ENCODE results near the gene CAMK2A. TPM values are rescaled to one million over a fixed set of nuclear protein-coding genes. Genes with fewer than 3 reads are reported as not detected.

The CAMK2A gene
- total RNA-seq, 2 experiments from 2014 or later, result not detected

DNA sequence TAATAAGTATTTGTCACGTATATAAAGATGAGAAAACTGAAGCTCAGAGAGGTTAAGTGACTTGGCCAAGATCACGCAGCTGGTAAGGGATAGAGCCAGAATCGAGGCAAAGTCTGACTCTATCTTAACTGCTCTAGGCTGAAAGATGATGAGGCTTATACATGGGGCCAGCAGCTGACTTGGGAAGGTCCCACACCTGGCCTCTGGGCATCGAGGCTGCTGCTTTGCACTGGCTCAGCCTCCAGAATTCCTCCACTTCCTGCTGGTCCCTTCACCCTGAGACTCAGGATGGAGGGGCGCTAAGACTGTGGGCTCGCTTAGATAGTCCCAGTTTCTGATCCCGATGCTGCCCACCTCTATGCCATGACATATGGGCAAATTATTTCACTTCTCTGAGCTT lies 35.2 kb downstream of the CAMK2A start:
- Histone ChIP-seq H3K79me2 (ENCODE audit: insufficient read depth, low read depth, low read length) (no peaks in the 10 kb centered on the region), H3K4me2 (ENCODE audit: low read length) (no peak overlapping the region), H3K4me3 (ENCODE audit: low read depth, low read length, poor library complexity, severe bottlenecking) (no peak overlapping the region), H4K20me1 (ENCODE audit: insufficient read depth, low read length) (no peaks in the 10 kb centered on the region), H2AFZ (ENCODE audit: low read length) (no peak overlapping the region), H3K4me1 (ENCODE audit: insufficient read depth, low read length, poor library complexity, severe bottlenecking) (no peaks in the 10 kb centered on the region), H3K36me3 (ENCODE audit: insufficient read depth, low read length) (no peaks in the 10 kb centered on the region), H3K9me2 (ENCODE audit: insufficient read depth, low read length) (no peaks in the 10 kb centered on the region), H3K9me3 (ENCODE audit: low read length) (no peaks in the 10 kb centered on the region), H3K27ac (ENCODE audit: low read depth, low read length, poor library complexity, severe bottlenecking) (no peak overlapping the region)
- POLR2A ChIA-PET, result no interaction called here
- TF ChIP-seq EZH2phosphoT487 (IDR thresholded peaks at IDR 0.05; ENCODE audit: borderline replicate concordance, low read depth, low read length) (no peak), CTCF (conservative IDR thresholded peaks at IDR 0.05; ENCODE audit: low read length) (no peak)
- intact Hi-C loops (cut with micrococcal nuclease; ENCODE audit: unreplicated experiment), result no loop called here
- CTCF ChIA-PET (ENCODE audit: unreplicated experiment), result no interaction called here
- BruUV-seq (replicated peaks), result no TSS peak
- DNase-seq (ENCODE audit: low spot score), result no peak

- no peaks in the 10 kb centered on the region for H3K9me2 ChIP-seq (ENCODE audit: insufficient read depth, low read length)
- intact Hi-C loops (cut with micrococcal nuclease; ENCODE audit: unreplicated experiment), result no loop called here
- H4K20me1 ChIP-seq (ENCODE audit: insufficient read depth, low read length), result no peaks in the 10 kb centered on the region
- H3K4me1 ChIP-seq (ENCODE audit: insufficient read depth, low read length, poor library complexity, severe bottlenecking), result no peaks in the 10 kb centered on the region
- no peaks in the 10 kb centered on the region for H3K79me2 ChIP-seq (ENCODE audit: insufficient read depth, low read depth, low read length)
- DNase-seq (ENCODE audit: low spot score), result no peak
- TF ChIP-seq CTCF (conservative IDR thresholded peaks at IDR 0.05; ENCODE audit: low read length) (no peak), EZH2phosphoT487 (IDR thresholded peaks at IDR 0.05; ENCODE audit: borderline replicate concordance, low read depth, low read length) (no peak)
- CTCF ChIA-PET (ENCODE audit: unreplicated experiment), result no interaction called here
- POLR2A ChIA-PET, result no interaction called here
- BruUV-seq (replicated peaks), result no TSS peak
- H3K36me3 ChIP-seq (ENCODE audit: insufficient read depth, low read length), result no peaks in the 10 kb centered on the region
- H3K4me3 ChIP-seq (ENCODE audit: low read depth, low read length, poor library complexity, severe bottlenecking), result no peak overlapping the region
- H3K27ac ChIP-seq (ENCODE audit: low read depth, low read length, poor library complexity, severe bottlenecking), result no peak overlapping the region
- H3K9me3 ChIP-seq (ENCODE audit: low read length), result no peaks in the 10 kb centered on the region
- H3K4me2 ChIP-seq (ENCODE audit: low read length), result no peak overlapping the region
- no peak overlapping the region for H2AFZ ChIP-seq (ENCODE audit: low read length)
These were observed 36.0 kb downstream of the CAMK2A start for GRCh38 chr5:150253416-150254208.

- CTCF ChIA-PET (ENCODE audit: unreplicated experiment), result no interaction called here
- POLR2A ChIA-PET, result no interaction called here
- BruUV-seq (replicated peaks), result no TSS peak
These were observed 37.1 kb downstream of the CAMK2A start for GRCh38 chr5:150252489-150252888.

More at GRCh38 chr5:150252489-150252888, 37.1 kb downstream of the CAMK2A start:
- no peaks in the 10 kb centered on the region for H3K9me3 ChIP-seq (ENCODE audit: low read length)
- no peak for DNase-seq (ENCODE audit: low spot score)
- H3K27ac ChIP-seq (ENCODE audit: low read depth, low read length, poor library complexity, severe bottlenecking), result no peak overlapping the region
- no peak overlapping the region for H3K4me3 ChIP-seq (ENCODE audit: low read depth, low read length, poor library complexity, severe bottlenecking)
- H3K4me1 ChIP-seq (ENCODE audit: insufficient read depth, low read length, poor library complexity, severe bottlenecking), result no peaks in the 10 kb centered on the region
- no peak overlapping the region for H3K4me2 ChIP-seq (ENCODE audit: low read length)
- H4K20me1 ChIP-seq (ENCODE audit: insufficient read depth, low read length), result no peaks in the 10 kb centered on the region
- no peak overlapping the region for H2AFZ ChIP-seq (ENCODE audit: low read length)
- no peaks in the 10 kb centered on the region for H3K79me2 ChIP-seq (ENCODE audit: insufficient read depth, low read depth, low read length)
- H3K9me2 ChIP-seq (ENCODE audit: insufficient read depth, low read length), result no peaks in the 10 kb centered on the region
- no peaks in the 10 kb centered on the region for H3K36me3 ChIP-seq (ENCODE audit: insufficient read depth, low read length)
- intact Hi-C loops (cut with micrococcal nuclease; ENCODE audit: unreplicated experiment), result no loop called here
- TF ChIP-seq CTCF (conservative IDR thresholded peaks at IDR 0.05; ENCODE audit: low read length), result no peak
- TF ChIP-seq EZH2phosphoT487 (IDR thresholded peaks at IDR 0.05; ENCODE audit: borderline replicate concordance, low read depth, low read length), result no peak
